ENCODE measurements around the gene PTPRN2. TPM values are rescaled to one million over a fixed set of nuclear protein-coding genes. Genes with fewer than 3 reads are reported as not detected.

Gene PTPRN2
- total and polyA plus RNA-seq, 2 of the 13 experiments (the other 11 are each of a cell fraction or from before 2014, with no cell fraction given): 2.5 to 24.2 TPM

DNA sequence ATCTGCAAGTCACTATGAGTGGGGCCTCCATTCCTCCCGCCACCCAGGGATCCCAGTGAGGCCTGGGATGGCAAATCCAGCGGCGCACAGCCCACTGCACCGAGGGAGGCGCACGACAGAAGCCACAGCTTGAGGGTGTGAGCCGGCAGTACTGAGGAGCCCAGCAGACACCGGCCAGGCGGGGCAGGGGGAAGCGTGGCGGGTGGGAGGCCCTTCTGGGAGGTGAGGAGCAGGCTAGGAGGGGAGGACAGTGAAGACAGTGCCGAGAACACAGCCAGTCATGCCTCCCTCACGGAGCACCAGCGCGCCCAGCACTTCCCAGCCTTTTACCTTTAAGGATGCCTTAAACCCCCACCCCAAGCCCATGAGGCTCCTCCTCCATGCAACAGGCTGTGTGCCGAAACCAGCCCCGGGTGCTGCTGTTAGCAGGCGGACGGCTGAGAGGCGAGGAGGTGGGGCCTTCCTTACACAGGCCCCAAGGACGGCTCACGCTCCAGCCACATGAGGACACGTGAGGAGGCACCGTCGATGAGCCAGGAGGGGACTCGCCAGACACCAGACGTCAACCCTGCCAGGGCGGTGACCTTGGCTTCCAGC is 258.5 kb downstream of the PTPRN2 start:
- Histone ChIP-seq H3K9ac (ENCODE audit: insufficient read depth, low read depth, low read length) (no peak overlapping the region), H4K20me1 (ENCODE audit: insufficient read depth, low read length) (peaks cover 40% of the 10 kb centered on the region), H3K36me3 (replicated peaks in 1 of 2; ENCODE audit: control insufficient read depth in 1 of 2, insufficient read depth in 2 of 2, low read length in 2 of 2) (no peaks in the 10 kb centered on the region), H3K4me2 (ENCODE audit: low read depth, low read length) (no peak overlapping the region), H3K79me2 (ENCODE audit: insufficient read depth, low read length) (no peaks in the 10 kb centered on the region), H2AFZ (ENCODE audit: low read length) (no peak overlapping the region), H3K4me1 (ENCODE audit: insufficient read depth, low read length) (no peaks in the 10 kb centered on the region), H3K27me3 (ENCODE audit: control insufficient read depth in 1 of 2, insufficient read depth in 2 of 2, low read length in 2 of 2) (no peaks in the 10 kb centered on the region), H3K9me3 (ENCODE audit: low read length) (peaks cover 11% of the 10 kb centered on the region), H3K27ac (ENCODE audit: extremely low read length, insufficient read depth, low read length) (no peak overlapping the region), H3K4me3 (replicated peaks in 1 of 3; ENCODE audit: insufficient read depth in 1 of 3, low read depth in 2 of 3, low read length in 3 of 3) (no peak overlapping the region)
- ChIA-PET CTCF (ENCODE audit: low intra/inter-chr PET ratio, low total read pairs) (no interaction called here), POLR2A (no interaction called here)
- no TSS peak for BruUV-seq (replicated peaks)
- no peak for DNase-seq (ENCODE audit: low spot score)
- peak; percentile 10; the same call in 1 of the 3 replicates for ATAC-seq
- FAIRE-seq: no peak
- TF ChIP-seq, protein P1, sequence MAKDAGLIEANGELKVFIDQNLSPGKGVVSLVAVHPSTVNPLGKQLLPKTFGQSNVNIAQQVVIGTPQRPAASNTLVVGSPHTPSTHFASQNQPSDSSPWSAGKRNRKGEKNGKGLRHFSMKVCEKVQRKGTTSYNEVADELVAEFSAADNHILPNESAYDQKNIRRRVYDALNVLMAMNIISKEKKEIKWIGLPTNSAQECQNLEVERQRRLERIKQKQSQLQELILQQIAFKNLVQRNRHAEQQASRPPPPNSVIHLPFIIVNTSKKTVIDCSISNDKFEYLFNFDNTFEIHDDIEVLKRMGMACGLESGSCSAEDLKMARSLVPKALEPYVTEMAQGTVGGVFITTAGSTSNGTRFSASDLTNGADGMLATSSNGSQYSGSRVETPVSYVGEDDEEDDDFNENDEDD (CRISPR knock-in tag; IDR thresholded peaks at IDR 0.05; ENCODE audit: borderline replicate concordance): no peak
- no peak for TF ChIP-seq ZNF329 (CRISPR knock-in tag; IDR thresholded peaks at IDR 0.05; ENCODE audit: low read depth)
- no peak for TF ChIP-seq PRMT3 (CRISPR knock-in tag; IDR thresholded peaks at IDR 0.05; ENCODE audit: borderline replicate concordance, low read depth)
- no peak for TF ChIP-seq ATM (IDR thresholded peaks at IDR 0.05; ENCODE audit: borderline replicate concordance)
- no peak for TF ChIP-seq MYC (CRISPR knock-in tag; IDR thresholded peaks at IDR 0.05; ENCODE audit: borderline replicate concordance)
- no peak for TF ChIP-seq ZNF567 (CRISPR knock-in tag; IDR thresholded peaks at IDR 0.05; ENCODE audit: borderline replicate concordance)
- TF ChIP-seq, protein P2, sequence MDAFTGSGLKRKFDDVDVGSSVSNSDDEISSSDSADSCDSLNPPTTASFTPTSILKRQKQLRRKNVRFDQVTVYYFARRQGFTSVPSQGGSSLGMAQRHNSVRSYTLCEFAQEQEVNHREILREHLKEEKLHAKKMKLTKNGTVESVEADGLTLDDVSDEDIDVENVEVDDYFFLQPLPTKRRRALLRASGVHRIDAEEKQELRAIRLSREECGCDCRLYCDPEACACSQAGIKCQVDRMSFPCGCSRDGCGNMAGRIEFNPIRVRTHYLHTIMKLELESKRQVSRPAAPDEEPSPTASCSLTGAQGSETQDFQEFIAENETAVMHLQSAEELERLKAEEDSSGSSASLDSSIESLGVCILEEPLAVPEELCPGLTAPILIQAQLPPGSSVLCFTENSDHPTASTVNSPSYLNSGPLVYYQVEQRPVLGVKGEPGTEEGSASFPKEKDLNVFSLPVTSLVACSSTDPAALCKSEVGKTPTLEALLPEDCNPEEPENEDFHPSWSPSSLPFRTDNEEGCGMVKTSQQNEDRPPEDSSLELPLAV (CRISPR knock-in tag; conservative IDR thresholded peaks at IDR 0.05; ENCODE audit: low read depth): no peak
- intact Hi-C loops (cut with micrococcal nuclease; ENCODE audit: unreplicated experiment): no loop called here
- 76% methylated on average over 26 of the region's 28 CpGs for WGBS (ENCODE audit: low lambda C conversion rate)
- in situ Hi-C loops (cut with HindIII; ENCODE audit: extremely low pct_ligation_motif_present, low pct_unique_long_range_greater_than_20kb): no loop called here
